Muscle of arm (tissue), 12 donors: ENCODE results near the gene ARHGAP45. TPM values are rescaled to one million over a fixed set of nuclear protein-coding genes. Genes with fewer than 3 reads are reported as not detected.

ENCODE experiments used
- DNase-seq: peaks from one replicate; pipeline ENCODE4 v3.0.0-alpha.2; 2013
- polyA plus RNA-seq, 12 donors: library from polyadenylated mRNA; unstranded; fragments of 120-200 nt; gene quantifications; one replicate each; pipeline ENCODE4 v1.2.1, GENCODE V29; 2013; ENCODE audit not compliant: insufficient read length in 12 of 12

Gene ARHGAP45
- polyA plus RNA-seq, 12 donors, result 6.0 to 26.0 (median 8.1) TPM; not detected in 1

DNA sequence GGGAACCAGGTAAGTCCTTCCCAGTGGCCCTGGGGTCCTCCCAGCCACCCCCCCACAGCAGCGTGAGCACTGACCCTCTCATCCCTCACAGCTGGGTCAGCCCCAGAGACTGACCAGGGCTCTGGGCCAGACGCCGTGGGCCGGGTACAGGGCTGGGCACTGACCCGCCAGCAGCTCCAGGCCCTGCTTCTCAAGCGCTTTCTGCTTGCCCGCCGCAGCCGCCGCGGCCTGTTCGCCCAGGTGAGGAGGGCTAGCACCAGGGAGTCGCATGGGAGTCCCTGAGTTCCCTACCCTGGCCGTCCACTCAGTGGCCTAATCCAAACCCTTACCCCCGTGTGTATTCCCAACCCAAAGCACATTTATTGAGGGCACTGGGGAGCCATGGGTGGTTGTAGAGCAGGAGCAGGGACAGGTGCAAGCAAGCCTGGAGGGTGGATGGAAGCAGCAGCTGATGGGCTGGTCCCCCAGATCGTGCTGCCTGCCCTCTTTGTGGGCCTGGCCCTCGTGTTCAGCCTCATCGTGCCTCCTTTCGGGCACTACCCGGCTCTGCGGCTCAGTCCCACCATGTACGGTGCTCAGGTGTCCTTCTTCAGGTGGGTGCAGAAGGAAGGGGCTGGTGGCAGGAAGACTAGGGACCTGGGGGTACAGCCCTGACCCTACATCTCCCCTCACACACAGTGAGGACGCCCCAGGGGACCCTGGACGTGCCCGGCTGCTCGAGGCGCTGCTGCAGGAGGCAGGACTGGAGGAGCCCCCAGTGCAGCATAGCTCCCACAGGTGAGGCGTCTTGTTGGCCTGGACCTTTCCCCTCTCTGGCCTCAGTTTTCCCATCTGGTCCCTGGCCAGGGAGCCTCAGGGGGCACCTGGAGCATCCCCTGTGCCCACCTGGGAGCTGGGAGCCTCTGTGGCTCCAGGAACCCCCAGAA, 12.6 kb upstream of the ARHGAP45 start:
- DNase-seq, result no peak

DNA sequence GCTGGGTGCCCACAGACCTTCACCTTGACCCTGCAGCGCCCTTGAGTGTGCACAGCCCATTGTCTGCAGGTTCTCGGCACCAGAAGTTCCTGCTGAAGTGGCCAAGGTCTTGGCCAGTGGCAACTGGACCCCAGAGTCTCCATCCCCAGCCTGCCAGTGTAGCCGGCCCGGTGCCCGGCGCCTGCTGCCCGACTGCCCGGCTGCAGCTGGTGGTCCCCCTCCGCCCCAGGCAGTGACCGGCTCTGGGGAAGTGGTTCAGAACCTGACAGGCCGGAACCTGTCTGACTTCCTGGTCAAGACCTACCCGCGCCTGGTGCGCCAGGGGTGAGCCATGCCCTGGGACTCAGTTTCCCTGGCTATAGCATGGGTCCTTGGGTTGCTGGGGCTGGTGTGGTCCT, 11.9 kb upstream of the ARHGAP45 start:
- DNase-seq, result no peak

DNA sequence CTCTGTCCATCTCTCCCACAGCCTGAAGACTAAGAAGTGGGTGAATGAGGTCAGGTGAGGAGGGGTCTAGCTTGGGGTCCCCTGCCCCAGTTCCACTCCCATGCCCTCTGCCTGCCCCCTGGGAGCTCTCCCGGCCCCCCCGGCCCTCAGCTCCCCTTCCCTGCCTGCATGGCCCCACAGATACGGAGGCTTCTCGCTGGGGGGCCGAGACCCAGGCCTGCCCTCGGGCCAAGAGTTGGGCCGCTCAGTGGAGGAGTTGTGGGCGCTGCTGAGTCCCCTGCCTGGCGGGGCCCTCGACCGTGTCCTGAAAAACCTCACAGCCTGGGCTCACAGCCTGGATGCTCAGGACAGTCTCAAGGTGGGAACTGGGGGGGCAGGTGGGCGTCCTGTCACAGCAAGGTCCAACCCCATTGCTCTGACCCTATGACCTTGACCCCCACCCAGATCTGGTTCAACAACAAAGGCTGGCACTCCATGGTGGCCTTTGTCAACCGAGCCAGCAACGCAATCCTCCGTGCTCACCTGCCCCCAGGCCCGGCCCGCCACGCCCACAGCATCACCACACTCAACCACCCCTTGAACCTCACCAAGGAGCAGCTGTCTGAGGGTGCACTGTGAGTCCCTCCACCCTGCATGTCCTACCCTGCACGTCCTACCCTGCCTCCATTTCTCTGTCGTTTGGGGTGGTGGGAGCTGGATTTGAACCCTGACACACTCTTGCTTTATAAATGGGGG, 10.9 kb upstream of the ARHGAP45 start:
- no peak for DNase-seq

- DNase-seq, result no peak
These were observed 9.7 kb upstream of the ARHGAP45 start for GRCh38 chr19:1057176-1057855.

- no peak for DNase-seq
These were observed 8.9 kb upstream of the ARHGAP45 start for GRCh38 chr19:1058112-1058511.

DNA sequence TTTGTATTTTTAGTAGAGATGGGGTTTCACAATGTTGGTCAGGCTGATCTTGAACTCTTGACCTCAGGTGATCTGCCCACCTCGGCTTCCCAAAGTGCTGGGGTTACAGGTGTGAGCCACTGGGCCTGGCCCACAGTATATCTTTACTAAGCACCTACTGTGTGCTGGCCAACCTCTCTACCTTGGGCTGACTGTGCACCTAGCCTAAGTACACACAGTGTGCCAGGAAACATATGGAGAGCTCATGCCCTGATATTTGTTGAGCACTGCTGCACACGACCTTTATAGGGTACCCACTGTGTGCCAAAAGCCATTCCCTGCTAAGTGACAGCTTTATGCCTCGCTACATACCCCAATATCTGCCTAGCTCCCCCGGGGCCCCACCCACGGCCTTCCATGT, 6.3 kb upstream of the ARHGAP45 start:
- DNase-seq, result no peak

GRCh38 chr19:1061987-1062386, 5.0 kb upstream of the ARHGAP45 start:
- no peak for DNase-seq

GRCh38 chr19:1062387-1063029, 4.5 kb upstream of the ARHGAP45 start:
- DNase-seq, result no peak

DNA sequence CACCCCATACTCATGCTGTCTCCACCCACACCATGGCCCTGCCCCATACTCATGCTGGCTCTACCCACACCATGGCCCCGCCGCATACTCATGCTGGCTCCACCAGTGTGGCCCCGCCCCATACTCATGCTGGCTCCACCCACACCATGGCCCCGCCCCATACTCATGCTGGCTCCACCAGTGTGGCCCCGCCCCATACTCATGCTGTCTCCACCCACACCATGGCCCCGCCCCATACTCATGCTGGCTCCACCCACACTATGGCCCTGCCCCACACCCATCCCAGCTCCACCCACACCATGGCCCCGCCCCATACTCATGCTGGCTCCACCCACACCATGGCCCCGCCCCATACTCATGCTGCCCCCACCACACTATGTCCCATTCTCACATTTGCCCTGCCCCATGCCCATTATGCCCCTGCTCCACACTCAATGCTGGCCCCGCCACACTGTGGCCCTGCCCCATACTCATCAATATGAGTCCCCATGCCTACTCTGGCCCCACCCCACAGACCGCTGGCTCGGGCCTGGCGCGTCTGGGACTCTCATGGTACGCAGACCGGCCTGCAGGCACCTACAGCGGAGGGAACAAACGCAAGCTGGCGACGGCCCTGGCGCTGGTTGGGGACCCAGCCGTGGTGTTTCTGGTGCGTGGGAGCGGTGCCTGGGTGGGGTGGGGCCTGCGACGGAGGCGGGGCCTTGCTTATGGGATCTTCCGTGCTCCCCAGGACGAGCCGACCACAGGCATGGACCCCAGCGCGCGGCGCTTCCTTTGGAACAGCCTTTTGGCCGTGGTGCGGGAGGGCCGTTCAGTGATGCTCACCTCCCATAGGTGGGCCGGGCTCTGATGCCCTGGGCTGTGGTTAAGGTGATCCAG, 3.7 kb upstream of the ARHGAP45 start:
- DNase-seq, result no peak

GRCh38 chr19:1063909-1064660, 2.9 kb upstream of the ARHGAP45 start:
- no peak for DNase-seq

DNA sequence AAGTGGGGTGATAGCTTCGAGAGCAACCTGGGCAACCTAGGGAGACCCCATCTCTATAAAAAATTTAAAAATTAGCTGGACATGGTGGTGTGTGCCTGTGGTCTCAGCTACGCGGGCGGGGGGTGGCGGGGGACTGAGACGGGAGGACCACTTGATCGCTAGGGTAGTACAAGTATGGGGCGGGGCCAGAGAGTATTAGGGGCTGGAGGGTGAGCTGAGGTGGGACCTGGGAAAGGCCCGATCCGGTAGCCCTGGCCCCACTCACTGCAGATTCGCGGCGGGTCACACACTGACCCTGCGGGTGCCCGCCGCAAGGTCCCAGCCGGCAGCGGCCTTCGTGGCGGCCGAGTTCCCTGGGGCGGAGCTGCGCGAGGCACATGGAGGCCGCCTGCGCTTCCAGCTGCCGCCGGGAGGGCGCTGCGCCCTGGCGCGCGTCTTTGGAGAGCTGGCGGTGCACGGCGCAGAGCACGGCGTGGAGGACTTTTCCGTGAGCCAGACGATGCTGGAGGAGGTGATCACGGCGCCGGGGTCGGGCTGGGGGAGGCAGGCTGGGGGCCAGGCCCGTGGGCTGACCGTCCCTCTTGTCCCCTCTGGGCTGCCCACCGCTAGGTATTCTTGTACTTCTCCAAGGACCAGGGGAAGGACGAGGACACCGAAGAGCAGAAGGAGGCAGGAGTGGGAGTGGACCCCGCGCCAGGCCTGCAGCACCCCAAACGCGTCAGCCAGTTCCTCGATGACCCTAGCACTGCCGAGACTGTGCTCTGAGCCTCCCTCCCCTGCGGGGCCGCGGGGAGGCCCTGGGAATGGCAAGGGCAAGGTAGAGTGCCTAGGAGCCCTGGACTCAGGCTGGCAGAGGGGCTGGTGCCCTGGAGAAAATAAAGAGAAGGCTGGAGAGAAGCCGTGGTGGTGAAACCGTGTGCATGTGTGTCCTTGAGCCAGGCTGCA, 2.0 kb upstream of the ARHGAP45 start:
- DNase-seq, result peak; percentile 68

DNA sequence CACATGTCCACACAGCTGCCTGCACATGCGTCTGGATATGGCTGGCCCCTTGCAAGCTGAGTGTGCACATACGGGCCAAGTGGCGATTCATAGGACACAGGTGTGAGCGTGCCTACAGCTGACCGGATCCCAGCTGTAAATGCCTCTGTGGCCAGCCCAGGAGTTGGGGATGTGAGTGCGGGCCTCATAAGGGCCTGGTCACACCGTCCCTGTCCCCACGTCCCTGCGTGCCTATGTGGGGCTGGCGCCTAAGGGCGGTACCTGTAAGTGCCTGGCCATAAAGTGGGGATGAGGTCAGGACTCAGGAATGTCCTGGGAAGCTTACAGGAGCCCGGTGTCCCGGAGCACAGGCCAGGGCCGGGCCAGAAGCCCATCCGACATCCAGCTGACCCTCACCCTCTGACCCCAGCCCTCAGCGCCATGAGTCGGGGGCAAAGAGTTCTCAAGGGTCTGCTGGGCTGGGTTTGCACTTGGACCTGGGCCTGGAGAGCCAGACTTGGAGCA, 1.3 kb upstream of the ARHGAP45 start:
- no peak for DNase-seq

GRCh38 chr19:1066251-1066747, 668 bp upstream of the ARHGAP45 start:
- DNase-seq, result no peak

DNA sequence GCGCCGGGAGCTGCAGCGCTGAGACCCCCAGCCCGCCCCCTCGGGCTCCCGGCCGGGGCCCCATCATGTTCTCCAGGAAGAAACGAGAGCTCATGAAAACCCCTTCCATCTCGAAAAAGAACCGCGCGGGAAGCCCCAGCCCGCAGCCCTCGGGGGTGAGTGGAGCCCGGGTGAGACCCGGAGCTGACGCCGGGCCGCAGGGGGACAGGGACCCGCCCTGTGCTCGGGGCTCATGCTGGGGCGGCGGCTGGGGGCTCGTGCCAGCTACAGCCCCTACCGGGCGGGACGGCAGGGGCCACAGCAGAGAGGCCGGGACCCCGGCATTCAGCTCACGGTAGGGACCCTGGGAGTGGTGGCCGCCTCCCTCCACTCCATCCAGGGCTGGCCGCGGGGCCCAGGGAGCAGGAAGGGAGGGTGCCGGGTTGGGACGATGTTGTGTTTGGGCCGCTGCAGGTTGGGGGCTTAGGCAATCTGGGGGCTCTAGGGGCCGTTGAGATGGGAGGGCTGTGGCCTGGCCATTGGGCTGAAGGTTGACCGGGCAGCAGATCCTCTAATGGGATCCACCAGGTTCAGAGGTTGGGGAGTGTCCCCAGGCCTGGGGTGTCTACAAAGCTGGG, 482 bp downstream of the ARHGAP45 start:
- DNase-seq, result no peak

DNA sequence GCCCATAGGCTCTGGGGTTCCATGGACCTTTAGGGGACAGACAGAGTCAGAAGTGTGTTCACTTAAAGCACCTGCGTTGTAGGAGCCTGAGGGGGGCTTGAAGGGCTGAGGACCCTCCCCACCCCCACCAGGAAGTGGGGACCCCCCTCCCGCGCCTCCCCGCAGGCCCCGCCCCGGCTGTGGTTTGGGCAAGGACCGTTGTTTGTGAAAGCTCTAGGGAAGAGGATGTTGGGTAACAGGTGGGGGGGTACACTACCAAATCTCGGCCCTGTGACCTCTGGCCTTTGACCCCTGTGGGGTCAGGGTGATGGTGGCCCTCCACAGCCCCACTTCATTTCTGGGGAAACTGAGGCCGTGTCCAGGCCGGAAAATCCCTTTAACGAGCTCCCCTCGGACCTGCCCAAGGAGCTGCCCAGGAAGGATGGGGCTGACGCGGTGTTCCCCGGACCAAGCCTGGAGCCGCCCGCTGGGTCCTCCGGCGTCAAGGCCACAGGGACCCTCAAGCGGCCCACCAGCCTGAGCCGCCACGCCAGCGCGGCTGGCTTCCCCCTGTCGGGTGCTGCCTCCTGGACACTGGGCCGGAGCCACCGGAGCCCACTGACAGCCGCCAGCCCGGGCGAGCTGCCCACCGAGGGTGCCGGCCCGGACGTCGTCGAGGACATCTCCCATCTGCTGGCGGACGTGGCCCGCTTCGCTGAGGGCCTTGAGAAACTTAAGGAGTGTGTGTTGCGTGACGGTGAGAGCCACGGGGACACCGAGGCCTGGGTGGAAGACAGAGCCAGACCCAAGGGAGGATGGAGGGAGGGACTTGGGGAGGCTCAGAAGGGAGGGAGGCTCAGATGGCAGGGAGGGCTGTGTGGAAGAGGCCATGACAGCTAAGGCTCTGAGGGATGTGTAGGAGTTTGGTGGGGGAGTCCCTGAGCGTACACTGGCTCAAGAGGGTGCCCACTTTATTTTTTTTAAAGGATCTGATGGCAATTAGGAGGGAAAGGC, 1.3 kb downstream of the ARHGAP45 start:
- DNase-seq, result no peak

GRCh38 chr19:1069009-1069779, 2.2 kb downstream of the ARHGAP45 start:
- no peak for DNase-seq
